Left kidney (tissue), 2 donors: ENCODE data around the gene LRRC31. TPM values are rescaled to one million over a fixed set of nuclear protein-coding genes. Genes with fewer than 3 reads are reported as not detected.

ENCODE experiments used
- DNase-seq: peaks from one replicate; pipeline ENCODE4 v3.0.0-alpha.2; 2013
- polyA plus RNA-seq: library from polyadenylated mRNA; unstranded; fragments of 120-200 nt; gene quantifications from one replicate; pipeline ENCODE4 v1.2.1, GENCODE V29; 2013; ENCODE audit not compliant: insufficient read length

LRRC31 gene
- polyA plus RNA-seq, 1 donor, result 0.38 TPM

- peak; percentile 83 for DNase-seq
Observed at GRCh38 chr3:169863458-169863899, 6.3 kb downstream of the LRRC31 start.

DNA sequence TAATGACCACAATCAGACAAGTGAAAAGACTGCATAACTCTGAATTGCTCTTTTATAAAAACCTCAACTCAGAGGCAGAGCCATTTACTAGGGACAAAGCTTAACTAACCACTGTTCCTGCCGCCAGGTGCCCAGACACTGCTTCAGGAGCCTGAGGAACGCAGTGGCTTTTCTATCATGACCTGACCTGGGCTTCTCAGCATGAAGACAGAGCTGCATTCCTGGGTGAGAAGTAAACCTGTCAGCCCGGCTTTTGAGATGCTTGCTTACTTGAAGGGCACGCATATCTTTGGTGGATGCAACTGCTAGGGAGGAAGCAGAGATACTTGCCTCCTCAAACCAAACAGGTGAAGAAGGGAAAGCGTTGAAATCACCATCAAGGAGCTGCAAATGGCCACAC is 7.9 kb downstream of the LRRC31 start:
- no peak for DNase-seq

- DNase-seq, result no peak
Observed at GRCh38 chr3:169857811-169858210, 11.9 kb downstream of the LRRC31 start.

DNA sequence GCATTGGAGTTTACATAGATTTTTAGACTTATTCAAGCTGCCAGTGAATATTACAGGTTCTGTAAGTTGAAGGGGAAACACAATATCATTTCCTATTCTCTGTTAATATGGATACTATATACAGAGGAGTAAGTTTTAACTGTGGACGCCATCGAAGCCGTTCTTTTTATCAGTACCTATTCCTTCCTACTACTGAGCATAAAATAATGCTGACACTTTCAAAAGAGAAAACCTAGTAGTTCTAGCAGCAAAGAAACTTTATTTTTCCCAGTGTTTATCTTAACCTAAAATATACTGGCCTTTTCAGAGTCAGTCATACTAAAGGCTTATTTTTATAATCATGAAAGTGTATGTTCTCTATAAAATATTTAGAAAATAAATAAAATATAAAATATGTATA is 14.2 kb downstream of the LRRC31 start:
- DNase-seq, result no peak

GRCh38 chr3:169850618-169851017 is 19.1 kb downstream of the LRRC31 start:
- DNase-seq, result no peak

GRCh38 chr3:169848741-169849140 is 21.0 kb downstream of the LRRC31 start:
- no peak for DNase-seq

- no peak for DNase-seq
Observed at GRCh38 chr3:169847896-169848295, 21.8 kb downstream of the LRRC31 start.

GRCh38 chr3:169846458-169847193 is 23.1 kb downstream of the LRRC31 start:
- no peak for DNase-seq

DNA sequence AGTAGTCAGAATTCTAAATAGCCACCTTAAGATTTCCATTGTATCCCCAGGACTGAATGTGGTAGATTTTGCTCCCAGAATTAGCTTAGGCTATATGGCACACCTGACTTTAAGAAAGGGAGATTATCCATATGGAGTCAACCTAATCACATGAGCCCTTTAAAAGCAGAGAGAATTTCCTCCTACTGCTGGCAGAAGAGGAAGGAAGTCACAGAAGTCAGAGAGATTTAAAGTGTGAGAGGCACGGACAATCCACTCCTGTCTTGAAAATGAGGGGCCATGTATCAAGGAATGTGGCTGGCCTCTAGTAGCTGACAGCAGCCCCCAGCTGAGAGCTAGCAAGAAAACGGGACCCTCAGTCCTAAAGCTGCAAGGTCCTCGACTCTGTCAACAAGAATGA is 26.8 kb downstream of the LRRC31 start:
- DNase-seq, result no peak

DNA sequence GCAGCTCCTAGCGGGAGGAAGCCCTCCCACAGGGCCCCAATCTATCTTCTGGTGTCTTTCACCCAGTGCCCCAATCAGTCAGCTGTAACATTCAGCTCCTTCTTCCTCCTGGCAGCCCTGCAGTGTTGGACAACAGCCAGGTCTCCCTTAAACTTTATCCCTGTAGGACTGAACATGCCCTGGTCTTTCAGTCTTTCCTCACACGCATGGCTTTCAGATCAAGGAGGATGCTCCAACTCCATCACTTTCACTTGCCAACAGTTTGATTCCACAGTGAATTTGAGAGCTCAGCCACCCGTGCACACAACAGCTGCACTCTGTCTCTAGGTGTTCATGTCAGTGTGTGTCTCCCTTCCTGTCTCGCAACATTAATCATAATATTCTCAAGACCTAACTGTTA is 28.6 kb downstream of the LRRC31 start:
- DNase-seq, result peak; percentile 32

DNA sequence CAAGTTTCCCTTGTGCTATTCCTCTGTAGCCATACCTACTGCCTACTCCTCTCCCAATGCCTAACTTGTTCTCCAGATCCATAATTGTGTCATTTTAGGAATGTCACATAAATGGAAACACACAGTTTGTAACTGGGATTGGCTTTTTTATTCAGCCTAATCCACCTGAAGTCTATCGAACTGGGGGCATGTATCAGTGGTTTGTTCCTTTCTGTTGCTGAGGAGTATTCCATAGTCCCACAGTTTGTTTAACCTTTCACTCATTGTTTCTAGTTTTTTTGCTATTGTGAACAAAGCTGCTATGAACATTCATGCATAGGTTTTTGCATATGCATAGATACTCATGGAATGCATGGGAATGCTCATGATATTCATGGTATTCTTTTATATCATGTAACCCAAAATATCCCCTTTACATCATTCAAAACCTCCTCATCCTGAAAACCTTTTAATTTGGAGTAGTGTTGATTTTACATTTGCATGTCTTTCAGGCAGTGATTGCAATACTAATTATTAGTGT is 31.2 kb downstream of the LRRC31 start:
- no peak for DNase-seq

DNA sequence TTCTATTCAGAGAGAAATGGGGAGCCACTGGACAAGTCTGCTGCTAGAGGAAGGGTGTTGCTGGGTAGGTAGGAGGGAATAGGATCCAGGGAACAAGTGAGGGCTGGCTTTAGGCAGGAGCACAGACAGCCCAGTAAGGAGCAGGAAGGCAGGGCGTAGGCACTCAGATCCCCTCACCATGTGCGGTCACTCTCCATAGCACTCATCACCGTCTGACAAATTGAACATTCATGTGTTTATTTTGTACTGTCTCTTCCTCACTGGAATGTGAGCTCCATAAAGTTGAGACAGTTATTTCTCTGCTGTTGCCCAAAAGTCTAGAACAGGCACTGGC is 32.8 kb downstream of the LRRC31 start:
- DNase-seq, result no peak

GRCh38 chr3:169836078-169836941 is 33.4 kb downstream of the LRRC31 start:
- no peak for DNase-seq

GRCh38 chr3:169835533-169835932 is 34.2 kb downstream of the LRRC31 start:
- DNase-seq, result no peak

GRCh38 chr3:169827712-169828111 is 42.0 kb downstream of the LRRC31 start:
- no peak for DNase-seq

GRCh38 chr3:169825316-169825715 is 44.4 kb downstream of the LRRC31 start:
- no peak for DNase-seq

DNA sequence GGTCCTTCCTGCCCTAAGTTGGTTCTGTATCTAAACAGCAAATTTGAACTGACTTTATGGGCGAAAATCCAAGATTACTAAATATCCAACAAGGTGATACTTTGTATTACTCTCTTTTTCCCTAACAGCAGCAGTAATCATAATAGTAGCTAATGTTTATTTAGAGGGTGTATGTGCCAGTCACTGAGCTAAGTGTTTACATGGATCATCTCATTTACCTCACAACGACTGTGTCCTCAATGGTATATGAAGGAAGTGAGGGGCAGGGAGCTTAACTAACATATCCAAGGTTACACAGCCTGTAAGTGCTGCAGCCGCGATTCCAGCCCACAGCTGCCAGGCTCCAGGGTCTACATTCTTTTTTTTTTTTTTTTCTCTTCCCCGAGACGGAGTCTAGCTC is 46.8 kb downstream of the LRRC31 start:
- DNase-seq, result no peak

- no peak for DNase-seq
Observed at GRCh38 chr3:169822540-169822939, 47.2 kb downstream of the LRRC31 start.

DNA sequence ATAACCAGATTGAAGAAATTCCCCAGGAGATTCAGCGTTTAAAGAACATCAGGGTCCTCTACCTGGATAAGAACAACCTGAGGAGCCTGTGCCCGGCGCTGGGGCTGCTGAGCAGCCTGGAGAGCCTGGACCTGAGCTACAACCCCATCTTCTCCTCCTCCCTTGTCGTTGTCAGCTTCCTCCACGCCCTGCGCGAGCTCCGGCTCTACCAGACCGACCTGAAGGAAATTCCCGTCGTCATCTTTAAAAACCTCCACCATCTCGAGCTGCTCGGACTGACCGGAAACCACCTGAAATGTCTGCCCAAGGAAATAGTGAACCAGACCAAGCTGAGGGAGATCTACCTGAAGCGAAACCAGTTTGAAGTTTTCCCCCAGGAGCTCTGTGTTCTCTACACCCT is 47.6 kb downstream of the LRRC31 start:
- DNase-seq, result no peak

- no peak for DNase-seq
Observed at GRCh38 chr3:169818316-169818715, 51.4 kb downstream of the LRRC31 start.

DNA sequence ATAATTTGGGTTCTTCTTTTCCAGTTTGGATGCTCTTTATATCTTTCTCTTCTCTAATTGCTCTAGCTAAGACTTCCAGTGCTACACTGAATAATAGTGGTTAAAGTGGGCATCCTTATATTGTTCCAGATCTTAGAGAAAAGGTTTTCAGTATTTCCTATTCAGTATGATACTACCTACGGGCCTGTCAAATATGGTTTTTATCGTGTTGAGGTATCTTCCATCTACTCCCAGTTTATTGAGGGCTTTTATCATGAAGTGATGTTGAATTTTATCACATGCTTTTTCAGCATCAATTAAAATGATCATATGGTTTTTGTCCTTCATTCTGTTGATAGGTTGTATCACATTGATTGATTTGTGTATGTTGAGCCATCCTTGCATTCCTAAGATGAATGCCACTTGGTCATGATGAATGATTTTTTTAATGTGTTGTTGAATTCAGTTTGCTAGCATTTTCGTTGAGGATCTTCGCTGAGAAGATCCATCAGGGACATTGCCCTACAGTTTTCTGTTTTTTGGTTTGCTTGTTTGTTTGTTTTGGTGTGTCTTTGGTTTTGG is 54.1 kb downstream of the LRRC31 start:
- no peak for DNase-seq

GRCh38 chr3:169813757-169814517 is 55.8 kb downstream of the LRRC31 start:
- no peak for DNase-seq
